GM12874 (cell line): ENCODE measurements around the gene ERMP1.
A peak's percentile ranks its signal among the peaks of the same experiment; 100 is the strongest.

Experiments used
- TF ChIP-seq, protein P1 (sequence below): IDR thresholded peaks from 2 replicates; pipeline ENCODE4 v1.5.1; 2011; ENCODE audit warnings: low read depth, mild to moderate bottlenecking, control low read depth, low read length, moderate library complexity; ENCODE audit not compliant: insufficient read depth

The ERMP1 gene

GRCh38 chr9:5832538-5833529 is at the start of gene ERMP1:
ERMP1 (minus strand) TSS chr9:5833117; CDS start chr9:5833027, 90 bp downstream.
- TF ChIP-seq, protein P1, sequence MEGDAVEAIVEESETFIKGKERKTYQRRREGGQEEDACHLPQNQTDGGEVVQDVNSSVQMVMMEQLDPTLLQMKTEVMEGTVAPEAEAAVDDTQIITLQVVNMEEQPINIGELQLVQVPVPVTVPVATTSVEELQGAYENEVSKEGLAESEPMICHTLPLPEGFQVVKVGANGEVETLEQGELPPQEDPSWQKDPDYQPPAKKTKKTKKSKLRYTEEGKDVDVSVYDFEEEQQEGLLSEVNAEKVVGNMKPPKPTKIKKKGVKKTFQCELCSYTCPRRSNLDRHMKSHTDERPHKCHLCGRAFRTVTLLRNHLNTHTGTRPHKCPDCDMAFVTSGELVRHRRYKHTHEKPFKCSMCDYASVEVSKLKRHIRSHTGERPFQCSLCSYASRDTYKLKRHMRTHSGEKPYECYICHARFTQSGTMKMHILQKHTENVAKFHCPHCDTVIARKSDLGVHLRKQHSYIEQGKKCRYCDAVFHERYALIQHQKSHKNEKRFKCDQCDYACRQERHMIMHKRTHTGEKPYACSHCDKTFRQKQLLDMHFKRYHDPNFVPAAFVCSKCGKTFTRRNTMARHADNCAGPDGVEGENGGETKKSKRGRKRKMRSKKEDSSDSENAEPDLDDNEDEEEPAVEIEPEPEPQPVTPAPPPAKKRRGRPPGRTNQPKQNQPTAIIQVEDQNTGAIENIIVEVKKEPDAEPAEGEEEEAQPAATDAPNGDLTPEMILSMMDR = peak; percentile 94

DNA sequence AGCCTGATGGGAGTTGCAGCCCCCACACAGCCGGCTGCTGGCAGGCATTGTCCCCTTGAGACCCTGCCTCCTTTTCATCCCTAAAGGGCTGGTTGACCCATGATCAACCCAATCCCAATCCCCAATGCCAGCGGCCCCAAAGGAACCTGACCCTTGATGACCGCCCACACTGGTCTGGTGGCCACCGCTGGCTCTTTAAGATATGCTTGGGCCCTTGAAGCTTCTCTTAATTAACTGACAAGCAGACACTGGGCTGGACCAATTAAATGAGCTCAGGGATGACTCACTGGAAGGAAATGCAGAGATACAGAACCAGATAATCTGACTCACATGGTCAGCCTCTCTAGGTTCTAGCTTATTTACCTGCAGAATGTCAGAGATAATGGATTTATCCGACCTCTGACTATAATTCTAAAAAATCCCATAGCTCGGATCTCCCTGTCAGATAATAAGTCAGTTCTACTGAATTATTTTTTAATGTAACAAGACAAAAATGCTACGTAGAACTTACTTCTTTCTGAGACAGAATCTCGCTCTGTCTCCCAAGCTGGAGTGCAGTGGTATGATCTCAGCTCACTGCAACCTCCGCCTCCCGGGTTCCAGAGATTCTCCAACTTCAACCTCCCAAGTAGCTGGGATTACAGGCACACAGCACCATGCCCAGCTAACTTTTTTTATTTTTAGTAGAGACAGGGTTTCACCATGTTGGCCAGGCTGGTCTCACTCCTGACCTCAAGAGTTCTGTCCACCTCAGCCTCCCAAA is 46.7 kb upstream of the ERMP1 start:
- TF ChIP-seq, protein P1 = no peak

- TF ChIP-seq, protein P1 = no peak
Observed at GRCh38 chr9:5876711-5877110, 43.8 kb upstream of the ERMP1 start.

DNA sequence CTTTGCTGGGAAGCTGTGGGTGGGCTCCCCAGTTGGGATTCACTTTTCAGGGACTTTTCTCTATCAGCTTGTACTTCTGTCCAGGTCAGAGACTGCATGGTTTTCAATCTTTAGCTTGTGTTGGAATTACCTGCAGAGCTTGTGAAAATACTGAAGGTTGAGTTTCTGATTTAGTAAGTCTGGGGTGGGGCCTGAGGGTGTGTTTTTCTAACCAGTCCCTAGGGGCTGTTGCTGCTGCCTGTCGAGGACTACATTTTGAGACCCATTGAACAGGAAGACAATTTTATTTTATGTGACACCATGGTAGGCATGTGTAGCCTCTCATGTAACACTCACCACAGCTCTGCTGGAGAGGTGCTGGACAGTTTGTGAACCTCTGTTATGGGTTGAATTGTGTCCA is 43.1 kb upstream of the ERMP1 start:
- TF ChIP-seq, protein P1 = no peak

GRCh38 chr9:5874048-5874447 is 41.1 kb upstream of the ERMP1 start:
- TF ChIP-seq, protein P1 = no peak

DNA sequence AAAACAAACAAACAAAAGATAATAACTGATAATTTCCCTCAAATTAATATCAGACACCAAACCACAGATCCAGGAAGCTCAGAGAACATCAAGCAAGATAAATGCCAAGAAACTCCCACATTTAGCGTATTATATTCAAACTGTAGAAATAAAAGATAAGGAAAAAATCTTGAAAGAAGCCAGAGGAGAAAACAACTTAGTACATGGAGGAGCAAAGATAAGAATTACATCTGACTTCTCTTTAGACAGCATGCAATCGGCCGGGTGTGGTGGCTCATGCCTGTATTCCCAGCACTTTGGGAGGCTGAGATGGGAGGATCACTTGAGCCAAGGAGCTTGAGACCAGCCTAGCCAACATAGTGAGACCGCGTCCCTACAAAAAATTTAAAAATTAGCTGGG is 40.5 kb upstream of the ERMP1 start:
- TF ChIP-seq, protein P1 = no peak

GRCh38 chr9:5872511-5872910 is 39.6 kb upstream of the ERMP1 start:
- TF ChIP-seq, protein P1 = no peak
